Gastroesophageal sphincter (tissue), 4 donors: ENCODE measurements around the gene VDAC1. TPM values are rescaled to one million over a fixed set of nuclear protein-coding genes. Genes with fewer than 3 reads are reported as not detected.

Experiments
- ATAC-seq: fragments of 150-250 bp; one replicate; pipeline ENCODE4 v1.9.1; 2016; ENCODE audit warnings: mild to moderate bottlenecking, moderate library complexity
- H3K27ac ChIP-seq, 4 donors: fragments of 200-600 bp; sonication (generic) in 3 of 4; 1 replicate in 3 of 4; 2 replicates in 1 of 4; pipeline ENCODE4 v1.5.1; 2016 to 2019
- H3K27me3 ChIP-seq: fragments of 200-600 bp; sonication (generic); one replicate; pipeline ENCODE4 v1.5.1; 2019
- H3K36me3 ChIP-seq, 2 donors: fragments of 200-600 bp; sonication (generic); one replicate each; pipeline ENCODE4 v1.5.1; 2019; ENCODE audit warnings: control low read depth in 1 of 2
- H3K4me1 ChIP-seq, 3 donors: fragments of 200-600 bp; sonication (generic); 1 replicate in 2 of 3; 2 replicates in 1 of 3; pipeline ENCODE4 v1.5.1; 2016 to 2019; ENCODE audit warnings: control low read depth in 2 of 3
- H3K4me3 ChIP-seq, 2 donors: fragments of 200-600 bp; sonication (generic); one replicate each; pipeline ENCODE4 v1.5.1; 2019; ENCODE audit warnings: mild to moderate bottlenecking in 1 of 2, moderate library complexity in 1 of 2
- H3K9me3 ChIP-seq, 3 donors: fragments of 200-600 bp; sonication (generic); one replicate each; pipeline ENCODE4 v1.5.1; 2017 to 2019; ENCODE audit warnings: control low read depth in 2 of 3
- CTCF ChIP-seq, 4 experiments: fragments of 200-600 bp in 2 of 4; fragments of 450-650 bp in 2 of 4; sonication (generic) in 1 of 4; IDR thresholded peaks; one replicate each; pipeline ENCODE4 v1.5.1; 2017 to 2019; ENCODE audit warnings: antibody characterized with exemption in 4 of 4, mild to moderate bottlenecking in 2 of 4, moderate library complexity in 2 of 4
- EP300 ChIP-seq: sonication (generic); formaldehyde crosslinking; IDR thresholded peaks from one replicate; pipeline ENCODE4 v1.6.1; 2017; ENCODE audit warnings: antibody characterized with exemption, mild to moderate bottlenecking
- POLR2A ChIP-seq, 2 donors: fragments of 450-650 bp; IDR thresholded peaks; one replicate each; pipeline ENCODE4 v1.6.1; 2017; ENCODE audit warnings: antibody characterized with exemption in 2 of 2, mild to moderate bottlenecking in 2 of 2, moderate library complexity in 1 of 2
- POLR2AphosphoS5 ChIP-seq: sonication (generic); formaldehyde crosslinking; IDR thresholded peaks from one replicate; pipeline ENCODE4 v1.6.1; 2017; ENCODE audit warnings: antibody characterized with exemption
- whole genome bisulfite sequencing, 2 donors: methylation state at CpG; one replicate each; pipeline ENCODE4 v1.1.5; 2018; ENCODE audit warnings: low coverage in 1 of 2; 5-methylcytosine and 5-hydroxymethylcytosine counted together
- total RNA-seq, 4 donors: library from RNA; depleted of rRNA; stranded (reverse); fragments of >200 nt; gene quantifications; one replicate each; pipeline ENCODE4 v1.1.0, GENCODE V29; 2016

The VDAC1 gene
- total RNA-seq, 4 donors from 2014 or later = 112 to 157 (median 131) TPM

- no peak for ATAC-seq
- no peak overlapping the region for H3K27ac ChIP-seq
- no peak overlapping the region for H3K4me3 ChIP-seq
- no peaks in the 10 kb centered on the region for H3K36me3 ChIP-seq
- 100% methylated on average over 1 of the region's 3 CpGs; no CpG with 5 or more reads in 1 of the 2 donors for WGBS, 2 donors
- peaks cover 20% of the 10 kb centered on the region for H3K27me3 ChIP-seq
- TF ChIP-seq EP300 = no peak
- TF ChIP-seq CTCF (IDR thresholded peaks at IDR 0.05) = no peak
- TF ChIP-seq POLR2AphosphoS5 = no peak
- TF ChIP-seq POLR2A (IDR thresholded peaks at IDR 0.05) = no peak
- H3K4me1 ChIP-seq = no peaks in the 10 kb centered on the region
- no peaks in the 10 kb centered on the region for H3K9me3 ChIP-seq
These were observed 23.7 kb upstream of the VDAC1 start for GRCh38 chr5:134028496-134028895.

GRCh38 chr5:134027288-134027615 lies 22.5 kb upstream of the VDAC1 start:
- no peaks in the 10 kb centered on the region for H3K4me1 ChIP-seq
- H3K27me3 ChIP-seq = peaks cover 20% of the 10 kb centered on the region
- ATAC-seq = no peak
- H3K27ac ChIP-seq = no peak overlapping the region
- no peak for TF ChIP-seq POLR2A (IDR thresholded peaks at IDR 0.05)
- no peak for TF ChIP-seq POLR2AphosphoS5
- no peaks in the 10 kb centered on the region for H3K36me3 ChIP-seq
- H3K4me3 ChIP-seq = no peak overlapping the region
- 80 to 100% methylated on average over 1 of the region's 5 CpGs for WGBS, 2 donors
- no peaks in the 10 kb centered on the region for H3K9me3 ChIP-seq

DNA sequence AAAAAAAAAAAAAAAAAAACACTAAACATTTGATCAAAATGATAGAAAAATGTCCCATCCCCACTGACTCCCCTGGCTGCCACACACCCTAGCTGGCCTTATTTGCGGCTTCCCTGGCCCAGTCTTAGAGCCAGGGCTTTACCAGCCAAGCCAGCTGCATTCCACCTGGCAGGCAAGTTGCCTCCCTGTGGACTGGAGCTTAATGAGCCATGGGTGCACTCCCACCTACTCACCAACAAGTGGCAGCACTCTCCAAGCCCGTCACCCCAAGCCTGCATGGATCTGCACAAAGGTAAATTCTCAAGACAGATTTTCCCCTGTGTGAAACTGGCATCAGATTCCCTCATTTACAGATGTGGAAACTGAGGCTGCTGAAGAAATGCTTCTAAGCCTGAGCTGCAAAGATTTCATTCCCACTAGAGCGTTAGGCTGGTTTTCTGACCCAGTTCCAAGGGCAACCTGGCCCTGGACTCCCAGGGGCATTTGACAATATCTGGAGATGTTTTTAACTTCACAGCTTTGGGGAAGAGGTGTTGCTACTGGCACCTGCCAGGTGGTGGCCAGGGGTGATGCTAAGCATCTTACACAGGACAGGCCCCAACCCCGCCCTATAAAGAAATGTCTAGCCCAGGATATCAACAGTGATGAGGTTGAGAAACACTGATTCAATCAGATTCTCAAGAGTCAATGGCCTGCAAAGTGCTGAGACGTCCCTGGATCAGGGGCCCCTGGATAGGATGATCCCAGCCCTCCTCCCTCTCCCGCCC lies 21.9 kb upstream of the VDAC1 start:
- ATAC-seq = no peak
- Histone ChIP-seq H3K9me3 (no peaks in the 10 kb centered on the region), H3K27ac (no peak overlapping the region), H3K4me1 (no peaks in the 10 kb centered on the region), H3K4me3 (no peak overlapping the region), H3K27me3 (peaks cover 20% of the 10 kb centered on the region), H3K36me3 (no peaks in the 10 kb centered on the region)
- WGBS, 2 donors = 26% methylated on average over 3 of the region's 6 CpGs; no CpG with 5 or more reads in 1 of the 2 donors
- no peak for TF ChIP-seq EP300
- peak in 1 of 4 experiments; percentile 28 for TF ChIP-seq CTCF (IDR thresholded peaks at IDR 0.05)
- no peak for TF ChIP-seq POLR2A (IDR thresholded peaks at IDR 0.05)

- no peaks in the 10 kb centered on the region for H3K9me3 ChIP-seq
- no peak for ATAC-seq
- no peaks in the 10 kb centered on the region for H3K36me3 ChIP-seq
- 100% methylated on average over 1 of the region's 5 CpGs; no CpG with 5 or more reads in 1 of the 2 donors for WGBS, 2 donors
- no peak for TF ChIP-seq CTCF (IDR thresholded peaks at IDR 0.05)
- TF ChIP-seq POLR2A (IDR thresholded peaks at IDR 0.05) = no peak
- TF ChIP-seq POLR2AphosphoS5 = no peak
- TF ChIP-seq EP300 = no peak
- no peak overlapping the region for H3K27ac ChIP-seq
- peaks cover 20% of the 10 kb centered on the region for H3K27me3 ChIP-seq
- no peaks in the 10 kb centered on the region for H3K4me1 ChIP-seq
- H3K4me3 ChIP-seq = no peak overlapping the region
These were observed 21.0 kb upstream of the VDAC1 start for GRCh38 chr5:134025786-134026185.

- no peaks in the 10 kb centered on the region for H3K4me1 ChIP-seq
- TF ChIP-seq EP300 = no peak
- no peak for TF ChIP-seq POLR2A (IDR thresholded peaks at IDR 0.05)
- TF ChIP-seq POLR2AphosphoS5 = no peak
- no peak for TF ChIP-seq CTCF (IDR thresholded peaks at IDR 0.05)
- no peak for ATAC-seq
- no peaks in the 10 kb centered on the region for H3K36me3 ChIP-seq
- WGBS, 2 donors = 60% methylated on average over 1 of the region's 2 CpGs; no CpG with 5 or more reads in 1 of the 2 donors
- no peak overlapping the region for H3K27ac ChIP-seq
- H3K27me3 ChIP-seq = peaks cover 20% of the 10 kb centered on the region
- H3K4me3 ChIP-seq = no peak overlapping the region
- no peaks in the 10 kb centered on the region for H3K9me3 ChIP-seq
These were observed 20.0 kb upstream of the VDAC1 start for GRCh38 chr5:134024811-134025210.
